HL-60/S4 (cell line): ENCODE results near the gene GOLGA8R.
"Not testable (repeated sequence)": the region's sequence is repeated elsewhere in the genome, so short reads cannot be mapped to it uniquely, and the experiment has no call there.

Experiments used
- in situ Hi-C: fragments of 300-500 bp; cut with MboI; formaldehyde crosslinking; loops from 2 replicates; pipeline ENCODE4 v1.14.3; 2022; ENCODE audit warnings: low sequenced_read_pairs

GOLGA8R gene

DNA sequence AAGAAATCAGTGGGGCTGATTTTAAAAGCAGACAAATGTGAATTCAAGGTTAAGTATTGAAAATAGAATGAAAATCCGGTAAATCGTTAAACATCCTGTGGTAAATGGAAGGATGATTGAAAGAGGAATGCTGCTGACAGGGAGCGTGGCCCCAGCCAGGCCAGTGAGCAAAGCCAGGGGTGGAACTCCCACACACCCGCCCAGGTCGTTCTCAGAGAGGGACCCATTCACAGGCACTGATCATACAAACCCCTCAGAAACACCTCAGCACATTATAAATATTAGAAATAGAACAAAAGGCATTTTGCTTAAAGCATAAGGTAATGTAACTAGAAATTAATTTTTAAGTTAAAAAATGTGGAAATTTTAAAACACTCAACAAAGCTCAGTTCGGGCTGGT is 59.0 kb downstream of the GOLGA8R start:
- in situ Hi-C loops: not testable (repeated sequence)
